ENCODE measurements around the gene KTI12. TPM values are rescaled to one million over a fixed set of nuclear protein-coding genes. Genes with fewer than 3 reads are reported as not detected.

KTI12 gene
- total RNA-seq, 1 donor: 13.0 TPM

GRCh38 chr1:51986718-51987117, 46.9 kb downstream of the KTI12 start:
- H3K4me3 ChIP-seq (ENCODE audit: low read depth, low read length): no peak overlapping the region
- TF ChIP-seq CTCF (IDR thresholded peaks at IDR 0.05; ENCODE audit: insufficient read depth, low read depth, low read length): no peak
- DNase-seq (ENCODE audit: low read depth): no peak

- H3K4me3 ChIP-seq (ENCODE audit: low read depth, low read length): no peak overlapping the region
- no peak for TF ChIP-seq CTCF (IDR thresholded peaks at IDR 0.05; ENCODE audit: insufficient read depth, low read depth, low read length)
- DNase-seq (ENCODE audit: low read depth): no peak
These were observed 51.4 kb downstream of the KTI12 start for GRCh38 chr1:51982161-51982560.

Small RNAs within 50 kb of the gene (small RNA-seq; reads per million reads assigned to genes)
- not detected for gene RN7SL290P

Other genes with a start within 250 kb of the KTI12 start
- gene NRDC, start 155.1 kb downstream of the KTI12 start, total RNA-seq: 90.5 and 112 TPM in 2 replicates
- gene RAB3B, start 43.1 kb downstream of the KTI12 start, total RNA-seq: 58.9 and 77.3 TPM in 2 replicates
- 44.8 and 57.0 TPM in 2 replicates for gene TXNDC12, start 21.4 kb upstream of the KTI12 start, total RNA-seq
- gene BTF3L4, start 22.5 kb upstream of the KTI12 start, total RNA-seq: 66.0 and 76.4 TPM in 2 replicates
- gene ZFYVE9, start 108.3 kb upstream of the KTI12 start, total RNA-seq: 23.8 and 41.9 TPM in 2 replicates